IMR-90 (cell line): ENCODE data around the gene GNPTG. TPM values are rescaled to one million over a fixed set of nuclear protein-coding genes. Genes with fewer than 3 reads are reported as not detected.

Experiments
- MAFK ChIP-seq: IDR thresholded peaks from 2 replicates; pipeline ENCODE4 v1.6.1; 2012; ENCODE audit warnings: low read depth, low read length, improper control_type of control experiment
- RCOR1 ChIP-seq: IDR thresholded peaks from 2 replicates; pipeline ENCODE4 v1.6.1; 2012; ENCODE audit warnings: mild to moderate bottlenecking, low read length, improper control_type of control experiment; ENCODE audit not compliant: insufficient replicate concordance
- SMC3 ChIP-seq: fragments of 150-350 bp; IDR thresholded peaks from 2 replicates; pipeline ENCODE4 v1.6.1; 2016; ENCODE audit warnings: low read depth, mild to moderate bottlenecking, antibody characterized with exemption, low read length, moderate library complexity
- polyA plus RNA-seq, 3 experiments: library from polyadenylated mRNA; depleted of rRNA; stranded (reverse); fragments of >200 nt; gene quantifications; 2 replicates each; pipeline ENCODE4 v1.2.3, GENCODE V29; 2012; ENCODE audit warnings: low replicate concordance in 1 of 3
- total RNA-seq: library from RNA; depleted of rRNA; stranded (reverse); fragments of >200 nt; gene quantifications from 2 replicates; pipeline ENCODE4 v1.2.3, GENCODE V29; 2012

The GNPTG gene
- total and polyA plus RNA-seq, 2 of the 4 experiments (the other 2 are of a cell fraction) = 14.9 to 70.8 TPM

GRCh38 chr16:1308036-1308976 is 43.4 kb upstream of the GNPTG start (continued):
- TF ChIP-seq SMC3 (no peak), RCOR1 (no peak), MAFK (no peak)
